NCI-H2107 (cell line): ENCODE measurements around the gene NFIA.

Experiments used
- DNase-seq: peaks from one replicate; lab custom pipeline; 2025; lab: John Stamatoyannopoulos, UW

Gene NFIA

GRCh38 chr1:61494000-61494399, 411.6 kb downstream of the NFIA start:
- no peak for DNase-seq

DNA sequence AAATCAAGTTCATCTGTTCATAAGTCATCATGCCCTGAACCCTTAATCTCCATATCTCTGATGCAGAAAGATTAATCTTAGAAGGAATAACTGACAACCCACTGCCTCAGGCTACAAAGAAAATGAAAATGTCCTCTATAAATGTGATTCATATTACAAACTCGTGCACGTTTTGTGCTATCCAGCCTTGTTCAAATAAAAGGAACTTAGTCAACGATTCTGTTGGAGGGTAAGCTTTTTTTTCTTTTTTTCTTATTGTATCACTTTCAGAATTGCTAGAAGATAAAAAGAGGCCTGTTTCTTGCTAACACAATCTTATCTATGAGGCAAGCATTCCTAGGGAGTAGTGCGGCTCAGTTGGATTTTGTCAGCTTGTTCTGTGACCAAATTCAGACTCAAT, 414.1 kb downstream of the NFIA start:
- DNase-seq, result no peak

DNA sequence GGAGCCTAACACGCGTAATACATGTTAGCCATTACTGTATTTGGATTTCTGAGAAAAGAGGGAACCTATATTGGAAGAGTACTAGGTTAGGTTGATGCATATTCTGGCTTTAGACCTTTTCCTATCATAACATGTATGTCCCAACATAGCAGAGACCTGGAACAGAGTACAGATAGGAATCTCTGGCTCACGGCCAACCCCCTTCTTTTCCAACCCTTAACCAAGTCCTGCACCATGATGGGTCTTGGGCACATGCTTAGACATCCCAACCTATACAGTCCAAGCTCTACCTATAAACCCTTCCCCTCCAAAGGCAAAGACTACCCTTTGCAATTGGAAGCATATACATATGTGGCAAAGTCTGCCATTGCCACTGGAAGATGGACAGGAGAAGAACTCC, 414.7 kb downstream of the NFIA start:
- DNase-seq, result no peak

DNA sequence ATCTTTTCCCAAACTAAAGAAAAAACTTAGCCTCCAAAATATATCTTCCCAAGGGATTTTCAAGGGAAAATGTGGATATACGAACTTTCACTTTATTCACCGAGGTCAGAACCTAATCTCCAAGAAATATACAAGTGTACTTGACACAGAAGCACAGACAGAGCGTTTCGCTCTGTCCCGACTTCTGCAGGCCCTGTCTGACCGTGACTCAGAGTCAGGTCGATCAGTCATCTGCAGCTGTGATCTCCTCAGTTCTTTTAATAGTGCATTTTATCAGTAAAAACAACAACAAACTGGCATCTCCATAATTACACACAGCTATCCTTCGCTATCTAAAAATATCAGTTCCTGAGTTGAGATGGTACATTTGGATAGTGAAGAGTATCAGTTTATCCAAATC, 416.0 kb downstream of the NFIA start:
- DNase-seq, result no peak

DNA sequence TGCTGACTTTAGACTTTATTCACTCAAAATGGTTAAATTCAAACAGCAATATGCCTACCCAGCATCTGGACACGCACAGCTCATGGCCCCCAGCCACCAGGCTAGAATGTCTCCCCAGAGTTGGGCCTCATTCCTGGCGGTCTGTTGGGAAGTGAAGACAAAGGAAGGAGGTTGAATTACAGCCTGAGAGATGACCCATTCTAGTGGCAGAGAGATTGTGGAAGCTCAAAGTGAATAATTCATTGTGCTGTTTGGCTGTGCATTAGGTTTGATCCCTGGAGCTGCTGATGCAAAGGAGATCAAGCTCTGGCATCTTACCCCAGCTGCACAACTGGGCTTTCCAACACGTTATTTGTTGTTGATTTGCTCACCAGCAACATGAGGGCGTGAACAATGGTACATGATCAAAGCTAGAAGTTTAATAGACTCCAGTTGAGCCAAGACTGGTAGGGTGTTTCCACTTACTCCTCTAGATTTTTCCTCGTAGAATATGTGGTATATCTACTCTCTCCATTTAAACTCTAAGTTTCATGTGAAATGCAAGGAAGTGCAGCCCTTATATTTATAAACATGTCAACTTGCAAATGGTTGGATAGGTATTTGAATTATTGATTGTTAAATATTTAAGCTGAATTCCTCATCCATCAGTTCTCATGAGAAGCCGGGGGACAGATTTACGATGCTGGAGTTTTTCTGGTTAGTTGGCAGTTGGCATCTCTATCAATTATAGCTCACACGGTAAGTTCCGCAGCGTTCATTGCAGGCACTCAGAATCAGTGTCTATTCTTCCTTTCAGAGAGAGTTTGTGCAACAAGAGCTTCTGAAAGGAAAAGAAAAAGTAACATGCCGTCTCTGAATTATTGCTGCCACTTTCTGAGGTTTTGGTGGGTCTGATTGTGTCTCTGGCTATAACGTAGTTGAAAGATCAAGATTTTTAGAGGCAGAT, 419.9 kb downstream of the NFIA start:
- no peak for DNase-seq

DNA sequence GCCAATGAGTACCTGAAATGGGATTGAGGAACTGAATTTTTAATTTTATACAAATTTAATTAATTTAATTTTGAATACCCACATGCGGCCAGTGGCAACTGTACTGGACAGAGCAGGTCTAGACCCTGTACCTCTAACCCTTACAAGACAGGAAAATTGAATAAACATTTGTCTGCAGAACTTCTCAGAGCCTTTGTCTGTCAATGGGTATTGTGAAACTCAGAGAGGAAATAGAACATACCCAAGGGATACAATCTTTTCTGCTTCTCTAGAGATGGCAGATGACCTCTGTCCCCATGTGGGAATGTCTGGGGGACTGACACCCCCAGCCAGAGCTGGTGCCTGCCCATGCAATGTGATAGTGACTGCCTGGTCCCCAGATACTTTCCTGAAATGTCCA, 421.9 kb downstream of the NFIA start:
- DNase-seq, result no peak

GRCh38 chr1:61504852-61505390, 422.6 kb downstream of the NFIA start:
- no peak for DNase-seq

- DNase-seq, result no peak
Observed at GRCh38 chr1:61506236-61506635, 423.9 kb downstream of the NFIA start.

DNA sequence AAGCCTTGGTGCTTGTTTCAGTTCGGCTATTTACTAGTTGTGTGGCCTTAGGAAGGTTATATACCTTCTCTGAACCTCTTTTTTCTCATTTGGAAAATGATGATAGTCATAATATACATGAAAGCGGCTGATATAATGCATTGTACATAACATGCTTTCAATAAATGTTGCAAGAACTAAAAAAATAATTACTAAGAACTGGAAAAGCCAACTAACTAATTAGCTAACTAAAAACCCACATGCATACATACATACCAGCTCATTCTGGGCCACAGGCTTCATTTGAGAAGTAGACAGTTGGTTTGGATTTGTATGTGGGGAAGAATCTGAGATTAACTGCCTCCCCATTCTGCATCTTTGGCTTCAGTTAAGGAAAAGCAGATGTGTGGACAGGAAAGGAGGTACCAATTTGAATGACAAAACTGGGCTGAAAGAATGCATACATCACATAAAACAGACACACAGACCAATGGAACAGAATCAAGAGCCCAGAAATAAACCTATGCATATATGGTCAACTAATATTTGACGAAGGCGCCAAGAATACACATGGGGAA, 424.7 kb downstream of the NFIA start:
- no peak for DNase-seq
